HEK293 (cell line): ENCODE measurements around the gene CENPP.

Source experiments
- YY1 ChIP-seq: fragments of 450-650 bp; formaldehyde crosslinking; IDR thresholded peaks from 2 replicates; pipeline ENCODE4 v1.5.1; 2018; ENCODE audit warnings: missing biosample characterization, missing genetic modification characterization
- ZBTB1 ChIP-seq: fragments of 450-650 bp; formaldehyde crosslinking; IDR thresholded peaks from 2 replicates; pipeline ENCODE4 v1.5.1; 2016; ENCODE audit warnings: missing biosample characterization, missing genetic modification characterization
- ZBTB17 ChIP-seq: fragments of 450-650 bp; formaldehyde crosslinking; IDR thresholded peaks from 2 replicates; pipeline ENCODE4 v1.5.1; 2016; ENCODE audit warnings: missing biosample characterization, missing genetic modification characterization
- ZBTB7A ChIP-seq: fragments of 450-650 bp; formaldehyde crosslinking; IDR thresholded peaks from 2 replicates; pipeline ENCODE4 v1.5.1; 2016; ENCODE audit warnings: low read depth, missing biosample characterization, missing genetic modification characterization
- ZNF184 ChIP-seq: fragments of 450-650 bp; IDR thresholded peaks from 2 replicates; pipeline ENCODE4 v1.5.1; 2018; ENCODE audit warnings: missing biosample characterization, mild to moderate bottlenecking, missing genetic modification characterization
- ZNF292 ChIP-seq: fragments of 450-650 bp; formaldehyde crosslinking; IDR thresholded peaks from 2 replicates; pipeline ENCODE4 v1.5.1; 2016; ENCODE audit warnings: low read depth, missing biosample characterization, missing genetic modification characterization, borderline replicate concordance
- ZNF510 ChIP-seq: fragments of 450-650 bp; formaldehyde crosslinking; IDR thresholded peaks from 2 replicates; pipeline ENCODE4 v1.5.1; 2018; ENCODE audit warnings: mild to moderate bottlenecking, missing genetic modification characterization, missing biosample characterization; ENCODE audit not compliant: insufficient replicate concordance
- ZNF558 ChIP-seq: fragments of 450-650 bp; formaldehyde crosslinking; IDR thresholded peaks from 2 replicates; pipeline ENCODE4 v1.5.1; 2016; ENCODE audit warnings: missing biosample characterization, missing genetic modification characterization
- ZNF768 ChIP-seq: fragments of 450-650 bp; formaldehyde crosslinking; IDR thresholded peaks from 2 replicates; pipeline ENCODE4 v1.5.1; 2018; ENCODE audit warnings: missing biosample characterization, mild to moderate bottlenecking, missing genetic modification characterization
- TF ChIP-seq, protein P1 (sequence below): fragments of 450-650 bp; formaldehyde crosslinking; IDR thresholded peaks from 2 replicates; pipeline ENCODE4 v1.5.1; 2016; ENCODE audit warnings: missing biosample characterization, missing genetic modification characterization
- TF ChIP-seq, protein P2 (sequence below): fragments of 450-650 bp; formaldehyde crosslinking; IDR thresholded peaks from 2 replicates; pipeline ENCODE4 v1.5.1; 2016; ENCODE audit warnings: missing biosample characterization, missing genetic modification characterization
- TF ChIP-seq, protein P3 (sequence below): fragments of 450-650 bp; formaldehyde crosslinking; IDR thresholded peaks from 2 replicates; pipeline ENCODE4 v1.5.1; 2016; ENCODE audit warnings: missing biosample characterization, missing genetic modification characterization, low read depth

DNA sequence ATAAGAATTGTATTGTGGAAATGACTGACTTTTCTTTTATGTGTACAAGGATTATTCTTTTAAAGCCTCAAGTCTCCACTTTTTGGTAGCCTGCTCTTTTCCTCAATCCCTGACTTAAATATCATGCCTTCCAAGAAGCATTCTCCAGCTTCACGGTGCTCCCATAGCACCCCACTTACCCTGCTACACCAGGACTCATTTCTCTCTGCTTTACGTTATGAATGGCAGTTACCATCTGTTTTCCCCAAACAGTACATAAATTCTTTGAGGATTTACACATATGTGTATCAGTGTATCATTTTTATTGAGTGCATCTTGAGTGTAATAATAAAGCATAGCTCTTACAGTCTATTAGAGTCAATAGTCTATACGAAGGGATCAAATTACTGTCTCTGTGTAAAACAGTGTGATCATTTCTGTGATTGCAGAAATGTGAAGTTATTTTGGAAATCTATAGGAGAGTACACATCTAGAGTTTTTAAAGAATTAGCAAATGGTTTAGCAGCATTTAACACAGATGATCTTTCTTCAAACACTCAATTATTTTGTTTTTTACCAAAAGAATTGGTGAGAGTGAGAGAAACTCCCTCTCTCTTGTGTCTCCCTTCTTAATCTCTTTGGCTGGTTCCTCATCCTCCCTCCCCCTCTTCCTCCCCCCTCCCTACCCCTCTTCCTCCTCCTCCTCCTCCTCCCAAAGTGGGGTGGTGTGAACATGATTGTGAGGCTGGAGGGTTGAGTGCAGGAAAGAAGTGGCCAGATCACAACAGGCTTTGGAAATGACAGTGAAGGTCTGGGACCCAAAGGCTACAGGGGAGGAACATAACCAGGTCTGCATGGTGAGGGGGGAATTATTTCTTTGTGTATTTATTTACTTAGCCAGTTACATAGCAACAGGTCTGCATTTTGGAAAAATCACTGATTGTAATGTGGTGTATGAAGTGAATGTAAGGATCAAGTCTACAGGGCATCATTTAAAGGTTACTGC is 237.7 kb downstream of the CENPP start:
- TF ChIP-seq ZNF184 (tag by site-specific recombination): no peak
- TF ChIP-seq ZNF292 (tag by site-specific recombination): no peak
- TF ChIP-seq, protein P1, sequence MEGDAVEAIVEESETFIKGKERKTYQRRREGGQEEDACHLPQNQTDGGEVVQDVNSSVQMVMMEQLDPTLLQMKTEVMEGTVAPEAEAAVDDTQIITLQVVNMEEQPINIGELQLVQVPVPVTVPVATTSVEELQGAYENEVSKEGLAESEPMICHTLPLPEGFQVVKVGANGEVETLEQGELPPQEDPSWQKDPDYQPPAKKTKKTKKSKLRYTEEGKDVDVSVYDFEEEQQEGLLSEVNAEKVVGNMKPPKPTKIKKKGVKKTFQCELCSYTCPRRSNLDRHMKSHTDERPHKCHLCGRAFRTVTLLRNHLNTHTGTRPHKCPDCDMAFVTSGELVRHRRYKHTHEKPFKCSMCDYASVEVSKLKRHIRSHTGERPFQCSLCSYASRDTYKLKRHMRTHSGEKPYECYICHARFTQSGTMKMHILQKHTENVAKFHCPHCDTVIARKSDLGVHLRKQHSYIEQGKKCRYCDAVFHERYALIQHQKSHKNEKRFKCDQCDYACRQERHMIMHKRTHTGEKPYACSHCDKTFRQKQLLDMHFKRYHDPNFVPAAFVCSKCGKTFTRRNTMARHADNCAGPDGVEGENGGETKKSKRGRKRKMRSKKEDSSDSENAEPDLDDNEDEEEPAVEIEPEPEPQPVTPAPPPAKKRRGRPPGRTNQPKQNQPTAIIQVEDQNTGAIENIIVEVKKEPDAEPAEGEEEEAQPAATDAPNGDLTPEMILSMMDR (tag by site-specific recombination): no peak
- no peak for TF ChIP-seq ZNF558
- TF ChIP-seq ZNF510 (tag by site-specific recombination): no peak
- TF ChIP-seq, protein P2, sequence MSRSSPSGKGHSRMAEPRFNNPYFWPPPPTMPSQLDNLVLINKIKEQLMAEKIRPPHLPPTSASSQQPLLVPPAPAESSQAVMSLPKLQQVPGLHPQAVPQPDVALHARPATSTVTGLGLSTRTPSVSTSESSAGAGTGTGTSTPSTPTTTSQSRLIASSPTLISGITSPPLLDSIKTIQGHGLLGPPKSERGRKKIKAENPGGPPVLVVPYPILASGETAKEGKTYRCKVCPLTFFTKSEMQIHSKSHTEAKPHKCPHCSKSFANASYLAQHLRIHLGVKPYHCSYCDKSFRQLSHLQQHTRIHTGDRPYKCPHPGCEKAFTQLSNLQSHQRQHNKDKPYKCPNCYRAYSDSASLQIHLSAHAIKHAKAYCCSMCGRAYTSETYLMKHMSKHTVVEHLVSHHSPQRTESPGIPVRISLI (tag by site-specific recombination): no peak
- TF ChIP-seq ZBTB17 (tag by site-specific recombination): no peak
- no peak for TF ChIP-seq YY1 (tag by site-specific recombination)
- TF ChIP-seq ZBTB7A (tag by site-specific recombination): no peak
- no peak for TF ChIP-seq ZNF768
- TF ChIP-seq ZBTB1: no peak
- TF ChIP-seq, protein P3, sequence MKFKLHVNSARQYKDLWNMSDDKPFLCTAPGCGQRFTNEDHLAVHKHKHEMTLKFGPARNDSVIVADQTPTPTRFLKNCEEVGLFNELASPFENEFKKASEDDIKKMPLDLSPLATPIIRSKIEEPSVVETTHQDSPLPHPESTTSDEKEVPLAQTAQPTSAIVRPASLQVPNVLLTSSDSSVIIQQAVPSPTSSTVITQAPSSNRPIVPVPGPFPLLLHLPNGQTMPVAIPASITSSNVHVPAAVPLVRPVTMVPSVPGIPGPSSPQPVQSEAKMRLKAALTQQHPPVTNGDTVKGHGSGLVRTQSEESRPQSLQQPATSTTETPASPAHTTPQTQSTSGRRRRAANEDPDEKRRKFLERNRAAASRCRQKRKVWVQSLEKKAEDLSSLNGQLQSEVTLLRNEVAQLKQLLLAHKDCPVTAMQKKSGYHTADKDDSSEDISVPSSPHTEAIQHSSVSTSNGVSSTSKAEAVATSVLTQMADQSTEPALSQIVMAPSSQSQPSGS (tag by site-specific recombination): no peak
